Tibial nerve (tissue), 4 donors: ENCODE data around the gene SEC24D. TPM values are rescaled to one million over a fixed set of nuclear protein-coding genes. Genes with fewer than 3 reads are reported as not detected.

ENCODE experiments used
- DNase-seq, 2 donors: peaks; one replicate each; pipeline ENCODE4 v3.0.0-alpha.2; 2019; ENCODE audit warnings: low spot score in 2 of 2
- H3K27ac ChIP-seq, 4 donors: fragments of 200-600 bp; sonication (generic) in 3 of 4; one replicate each; pipeline ENCODE4 v1.5.1; 2017 to 2019; ENCODE audit warnings: mild to moderate bottlenecking in 1 of 4
- H3K27me3 ChIP-seq, 2 donors: fragments of 200-600 bp; sonication (generic) in 1 of 2; one replicate each; pipeline versions ENCODE4 v1.5.1 to v1.6.0; 2017 to 2019
- H3K36me3 ChIP-seq, 3 donors: fragments of 200-600 bp; sonication (generic); one replicate each; pipeline ENCODE4 v1.5.1; 2018 to 2019
- H3K4me1 ChIP-seq, 4 donors: fragments of 200-600 bp; sonication (generic) in 3 of 4; one replicate each; pipeline ENCODE4 v1.5.1; 2017 to 2019
- H3K4me3 ChIP-seq, 4 donors: fragments of 200-600 bp; sonication (generic) in 3 of 4; one replicate each; pipeline ENCODE4 v1.5.1; 2017 to 2019; ENCODE audit warnings: mild to moderate bottlenecking in 1 of 4, moderate library complexity in 1 of 4
- H3K9me3 ChIP-seq, 4 donors: fragments of 200-600 bp; sonication (generic) in 3 of 4; one replicate each; pipeline ENCODE4 v1.5.1; 2017 to 2019
- CTCF ChIP-seq, 5 experiments: fragments of 200-600 bp in 3 of 5; fragments of 450-650 bp in 2 of 5; sonication (generic) in 3 of 5; IDR thresholded peaks; one replicate each; pipeline ENCODE4 v1.5.1; 2016 to 2019; ENCODE audit warnings: antibody characterized with exemption in 5 of 5, mild to moderate bottlenecking in 3 of 5, moderate library complexity in 2 of 5
- EP300 ChIP-seq, 2 donors: sonication (generic); formaldehyde crosslinking; IDR thresholded peaks; one replicate each; pipeline ENCODE4 v1.6.1; 2017; ENCODE audit warnings: antibody characterized with exemption in 2 of 2, mild to moderate bottlenecking in 1 of 2
- POLR2A ChIP-seq, 2 donors: fragments of 450-650 bp; IDR thresholded peaks; one replicate each; pipeline ENCODE4 v1.6.1; 2017; ENCODE audit warnings: antibody characterized with exemption in 2 of 2, mild to moderate bottlenecking in 2 of 2, moderate library complexity in 2 of 2
- WGBS, 2 donors: methylation state at CpG; one replicate each; pipeline ENCODE4 v1.1.5; 2018; 5-methylcytosine and 5-hydroxymethylcytosine counted together
- total RNA-seq, 4 donors: library from RNA; depleted of rRNA; stranded (reverse); fragments of >200 nt; gene quantifications; one replicate each; pipeline ENCODE4 v1.1.0, GENCODE V29; 2016

The SEC24D gene
- total RNA-seq, 4 donors from 2014 or later: 24.0 to 54.6 (median 34.0) TPM

GRCh38 chr4:118834960-118835569 is 861 bp downstream of the SEC24D start:
- TF ChIP-seq CTCF (IDR thresholded peaks at IDR 0.05) (no peak), EP300 (IDR thresholded peaks at IDR 0.05) (peak in 1 of 2 donors; percentile 86), POLR2A (IDR thresholded peaks at IDR 0.05) (peak; percentile 52 to 62)
- Histone ChIP-seq H3K27me3 (no peaks in the 10 kb centered on the region), H3K4me1 (peaks cover 0 to 52% (median 8%) of the 10 kb centered on the region in 4 donors), H3K9me3 (no peaks in the 10 kb centered on the region), H3K4me3 (peak overlapping the region; percentile 73 to 96 (median 90)), H3K36me3 (peaks cover 0 to 26% (median 0%) of the 10 kb centered on the region in 3 donors), H3K27ac (peak overlapping the region; percentile 89 to 97 (median 96))
- DNase-seq: peak; percentile 43 to 68
- WGBS, 2 donors: 1 to 2% methylated on average over 13 of the region's 13 CpGs

GRCh38 chr4:118834070-118834469 is 1.9 kb downstream of the SEC24D start:
- Histone ChIP-seq H3K27ac (peak overlapping the region in 2 of 4 donors; percentile 96 to 97), H3K27me3 (no peaks in the 10 kb centered on the region), H3K9me3 (no peaks in the 10 kb centered on the region), H3K4me1 (peaks cover 0 to 55% (median 8%) of the 10 kb centered on the region in 4 donors), H3K4me3 (no peak overlapping the region), H3K36me3 (peaks cover 0 to 34% (median 0%) of the 10 kb centered on the region in 3 donors)
- no peak for TF ChIP-seq CTCF (IDR thresholded peaks at IDR 0.05)
- TF ChIP-seq POLR2A (IDR thresholded peaks at IDR 0.05): no peak
- no peak for TF ChIP-seq EP300 (IDR thresholded peaks at IDR 0.05)
- WGBS, 2 donors: 67 to 68% methylated on average over 4 of the region's 4 CpGs
- DNase-seq: no peak

- H3K4me1 ChIP-seq: peaks cover 0 to 60% (median 8%) of the 10 kb centered on the region in 4 donors
- no peak overlapping the region for H3K4me3 ChIP-seq
- no peaks in the 10 kb centered on the region for H3K27me3 ChIP-seq
- TF ChIP-seq POLR2A (IDR thresholded peaks at IDR 0.05): no peak
- no peak for TF ChIP-seq EP300 (IDR thresholded peaks at IDR 0.05)
- TF ChIP-seq CTCF (IDR thresholded peaks at IDR 0.05): no peak
- peaks cover 0 to 42% (median 0%) of the 10 kb centered on the region in 3 donors for H3K36me3 ChIP-seq
- no peak for DNase-seq
- no peak overlapping the region for H3K27ac ChIP-seq
- H3K9me3 ChIP-seq: no peaks in the 10 kb centered on the region
- WGBS, 2 donors: 89 to 90% methylated on average over 5 of the region's 5 CpGs
These were observed 2.6 kb downstream of the SEC24D start for GRCh38 chr4:118833192-118833820.

GRCh38 chr4:118829107-118829506 is 6.8 kb downstream of the SEC24D start:
- 95 to 100% methylated on average over 2 of the region's 2 CpGs for WGBS, 2 donors
- Histone ChIP-seq H3K27me3 (no peaks in the 10 kb centered on the region), H3K9me3 (no peaks in the 10 kb centered on the region), H3K4me1 (peaks cover 0 to 82% (median 6%) of the 10 kb centered on the region in 4 donors), H3K4me3 (no peak overlapping the region), H3K27ac (no peak overlapping the region), H3K36me3 (peaks cover 0 to 49% (median 5%) of the 10 kb centered on the region in 3 donors)
- DNase-seq: no peak
- no peak for TF ChIP-seq CTCF (IDR thresholded peaks at IDR 0.05)
- no peak for TF ChIP-seq EP300 (IDR thresholded peaks at IDR 0.05)
- TF ChIP-seq POLR2A (IDR thresholded peaks at IDR 0.05): no peak
